Omental fat pad (tissue), 4 donors: ENCODE results near the gene C1orf52. TPM values are rescaled to one million over a fixed set of nuclear protein-coding genes. Genes with fewer than 3 reads are reported as not detected.

Source experiments
- ATAC-seq: fragments of 150-250 bp; one replicate; pipeline ENCODE4 v1.9.1; 2016; ENCODE audit warnings: mild to moderate bottlenecking, moderate library complexity; ENCODE audit not compliant: low FRiP score
- DNase-seq: peaks from one replicate; pipeline ENCODE4 v3.0.0-alpha.2; 2019; ENCODE audit warnings: low spot score
- total RNA-seq, 4 donors: library from RNA; depleted of rRNA; stranded (reverse); fragments of >200 nt; gene quantifications; one replicate each; pipeline ENCODE4 v1.1.0, GENCODE V29; 2016
- TF ChIP-seq, protein P1 (sequence below), 3 donors: fragments of 450-650 bp; IDR thresholded peaks; one replicate each; pipeline ENCODE4 v1.5.1; 2016 to 2017; ENCODE audit warnings: antibody characterized with exemption in 3 of 3, mild to moderate bottlenecking in 3 of 3, moderate library complexity in 2 of 3

C1orf52 gene
- total RNA-seq, 4 donors from 2014 or later = 12.0 to 15.8 (median 12.8) TPM

DNA sequence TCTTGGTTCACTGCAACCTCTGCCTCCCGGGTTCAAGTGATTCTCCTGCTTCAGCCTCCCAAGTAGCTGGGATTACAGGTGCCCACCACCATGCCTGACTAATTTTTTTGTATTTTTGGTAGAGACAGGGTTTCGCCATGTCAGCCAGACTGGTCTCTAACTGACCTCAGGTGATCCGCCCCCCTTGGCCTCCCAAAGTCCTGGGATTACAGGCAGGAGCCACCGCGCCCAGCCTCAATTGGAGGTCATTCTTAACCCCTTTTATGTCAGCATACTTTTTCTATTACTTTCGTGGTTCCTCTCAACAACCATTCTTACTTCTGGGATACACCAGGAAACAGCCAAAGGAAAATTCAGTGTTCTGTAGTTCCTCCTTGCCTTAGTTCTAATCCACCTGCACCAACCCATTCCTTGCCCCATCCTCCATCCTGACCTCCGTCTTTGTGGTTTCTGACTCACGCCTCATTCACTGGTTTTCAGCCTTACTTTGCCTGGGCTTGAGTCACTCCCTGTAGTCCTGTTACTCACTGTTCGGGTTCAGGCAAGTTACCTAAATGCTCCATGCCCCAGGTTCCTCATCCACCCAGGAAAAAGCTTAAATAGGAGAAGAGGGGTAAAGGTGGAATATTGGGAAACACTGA, 29.9 kb upstream of the C1orf52 start:
- ATAC-seq (no peak), DNase-seq (no peak)
- TF ChIP-seq, protein P1, sequence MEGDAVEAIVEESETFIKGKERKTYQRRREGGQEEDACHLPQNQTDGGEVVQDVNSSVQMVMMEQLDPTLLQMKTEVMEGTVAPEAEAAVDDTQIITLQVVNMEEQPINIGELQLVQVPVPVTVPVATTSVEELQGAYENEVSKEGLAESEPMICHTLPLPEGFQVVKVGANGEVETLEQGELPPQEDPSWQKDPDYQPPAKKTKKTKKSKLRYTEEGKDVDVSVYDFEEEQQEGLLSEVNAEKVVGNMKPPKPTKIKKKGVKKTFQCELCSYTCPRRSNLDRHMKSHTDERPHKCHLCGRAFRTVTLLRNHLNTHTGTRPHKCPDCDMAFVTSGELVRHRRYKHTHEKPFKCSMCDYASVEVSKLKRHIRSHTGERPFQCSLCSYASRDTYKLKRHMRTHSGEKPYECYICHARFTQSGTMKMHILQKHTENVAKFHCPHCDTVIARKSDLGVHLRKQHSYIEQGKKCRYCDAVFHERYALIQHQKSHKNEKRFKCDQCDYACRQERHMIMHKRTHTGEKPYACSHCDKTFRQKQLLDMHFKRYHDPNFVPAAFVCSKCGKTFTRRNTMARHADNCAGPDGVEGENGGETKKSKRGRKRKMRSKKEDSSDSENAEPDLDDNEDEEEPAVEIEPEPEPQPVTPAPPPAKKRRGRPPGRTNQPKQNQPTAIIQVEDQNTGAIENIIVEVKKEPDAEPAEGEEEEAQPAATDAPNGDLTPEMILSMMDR (IDR thresholded peaks at IDR 0.05) = no peak

DNA sequence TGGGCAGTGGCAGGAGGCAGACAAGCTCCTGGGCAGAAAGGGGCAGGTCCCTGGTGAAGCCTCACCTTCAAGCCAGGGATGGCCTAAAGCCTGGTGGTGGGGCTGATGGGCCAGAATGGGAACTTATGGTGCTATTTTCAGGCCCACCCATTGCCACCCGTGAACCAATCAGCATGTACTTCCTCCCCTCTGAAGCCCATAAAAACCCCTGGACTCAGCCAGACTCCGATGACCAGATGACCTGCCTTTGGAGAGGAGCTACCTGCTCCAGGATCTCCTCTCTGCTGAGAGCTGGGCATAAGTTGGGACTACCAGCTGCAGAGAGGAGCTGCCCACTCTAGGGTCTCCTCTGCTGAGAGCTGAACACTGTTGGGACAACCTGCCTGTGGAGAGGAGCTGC, 24.7 kb upstream of the C1orf52 start:
- no peak for DNase-seq
- no peak for ATAC-seq
- TF ChIP-seq, protein P1 (IDR thresholded peaks at IDR 0.05) = no peak

DNA sequence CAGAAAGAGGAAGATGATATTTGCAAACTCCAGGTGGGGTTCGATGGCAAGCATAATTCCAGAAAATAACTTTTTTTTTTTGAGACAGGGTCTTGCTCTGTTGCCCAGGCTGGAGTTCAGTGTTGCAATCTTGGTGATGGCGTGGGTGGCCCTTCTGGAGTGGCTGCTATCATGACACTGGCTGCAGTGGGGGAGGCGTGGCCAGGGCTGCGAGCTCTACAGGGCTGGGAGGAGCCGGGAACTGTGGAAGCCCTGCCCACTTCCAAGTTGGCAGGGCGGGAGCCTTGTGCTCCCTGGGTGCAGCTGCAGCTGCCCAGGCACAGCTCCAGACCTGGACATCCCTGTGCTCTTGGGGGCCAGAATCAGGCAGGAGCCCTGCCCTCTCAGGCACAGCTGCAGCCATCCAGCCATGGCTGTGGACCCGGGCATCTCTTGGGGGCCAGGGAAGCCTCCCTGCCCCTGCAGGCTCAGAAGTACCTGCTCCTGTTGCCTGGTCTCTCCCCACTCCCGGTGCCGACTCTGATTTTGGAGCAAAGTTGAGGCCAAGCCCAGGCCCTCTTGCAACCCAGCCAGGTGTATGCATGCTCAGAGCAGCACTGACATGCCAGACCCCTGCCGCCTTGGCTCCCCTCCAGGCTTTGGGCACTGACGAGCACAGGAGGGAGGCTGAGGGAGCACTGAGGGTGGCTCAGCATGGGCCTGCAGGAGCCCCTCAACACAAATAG, 24.2 kb upstream of the C1orf52 start:
- ATAC-seq = no peak
- TF ChIP-seq, protein P1 (IDR thresholded peaks at IDR 0.05) = no peak
- DNase-seq = no peak

DNA sequence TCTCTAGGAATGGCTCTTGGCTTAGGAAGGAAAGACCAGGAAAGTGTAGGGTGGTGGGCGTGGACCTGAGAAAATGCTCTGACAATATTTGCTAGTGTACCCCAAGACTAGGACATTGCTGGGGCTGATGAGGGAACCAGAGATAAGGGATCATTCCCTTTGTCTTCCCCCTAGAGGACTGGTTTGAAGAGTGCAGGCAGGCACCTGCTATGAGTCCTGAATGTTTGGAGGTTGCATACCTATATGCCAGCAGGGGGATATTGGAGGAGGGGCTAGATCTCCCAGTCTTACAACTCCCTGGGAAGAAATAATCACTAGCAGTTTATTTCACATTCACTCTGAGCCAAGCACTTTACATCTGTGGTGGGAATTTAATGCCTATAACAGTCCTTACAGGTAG, 23.0 kb upstream of the C1orf52 start:
- ATAC-seq = no peak
- DNase-seq = no peak
- TF ChIP-seq, protein P1 (IDR thresholded peaks at IDR 0.05) = no peak

DNA sequence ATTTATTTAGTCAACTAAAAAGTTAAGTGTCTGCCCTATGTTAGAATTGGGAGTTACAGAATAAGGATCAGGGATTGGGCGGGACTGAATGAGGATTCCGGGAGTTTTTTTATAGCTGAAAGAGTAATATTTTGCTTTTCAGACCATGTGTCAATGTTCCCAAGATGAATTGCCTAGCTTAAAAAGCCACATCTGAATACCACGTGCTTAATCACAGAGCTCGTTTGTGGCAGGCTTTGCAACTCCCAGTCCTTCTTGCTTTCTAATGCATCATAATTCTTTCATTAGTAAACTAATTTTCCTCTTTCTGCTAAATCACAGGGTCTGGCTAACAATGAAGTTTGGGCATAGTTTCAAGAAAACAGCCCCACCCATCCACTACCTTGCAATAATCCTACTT, 21.2 kb upstream of the C1orf52 start:
- DNase-seq = no peak
- TF ChIP-seq, protein P1 (IDR thresholded peaks at IDR 0.05) = no peak

DNA sequence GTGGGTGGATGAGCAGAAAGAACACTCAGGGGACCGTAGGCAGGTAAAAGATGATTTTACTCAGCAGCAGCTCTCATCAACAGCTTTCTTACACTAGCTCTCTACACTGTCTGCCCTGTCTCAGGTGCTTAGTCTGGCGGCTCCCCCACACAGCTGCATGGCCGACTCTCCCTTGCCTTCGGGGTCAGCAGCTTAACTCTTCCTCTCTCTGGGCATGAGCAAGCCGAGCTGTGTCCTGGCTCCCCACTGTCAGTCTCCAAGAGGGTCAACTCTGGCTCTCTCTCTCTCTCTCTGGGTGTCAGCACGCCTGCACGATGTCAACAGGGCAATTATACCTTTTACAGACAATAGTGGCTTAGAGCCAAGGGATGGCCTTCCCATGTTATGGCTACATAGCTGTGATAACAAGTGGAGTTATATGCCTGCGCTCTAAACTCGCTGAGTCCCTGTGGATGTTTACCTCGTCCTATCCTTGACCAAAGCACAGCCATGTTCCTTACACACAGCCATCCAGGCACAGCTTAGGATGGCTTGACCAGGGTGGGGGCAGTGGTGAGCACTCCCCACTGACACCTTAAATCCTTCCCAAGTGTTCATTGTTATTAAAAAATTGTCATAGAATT, 20.1 kb upstream of the C1orf52 start:
- no peak for ATAC-seq
- TF ChIP-seq, protein P1 (IDR thresholded peaks at IDR 0.05) = no peak

More for the DNA sequence above, 21.2 kb upstream of the C1orf52 start:
- no peak for ATAC-seq

More for the DNA sequence above, 20.1 kb upstream of the C1orf52 start:
- DNase-seq = no peak
